ENCODE measurements around the gene ST3GAL3. TPM values are rescaled to one million over a fixed set of nuclear protein-coding genes. Genes with fewer than 3 reads are reported as not detected.

ST3GAL3 gene
- total RNA-seq, 1 experiment from 2014 or later: 8.3 TPM

- Histone ChIP-seq H3K9ac (ENCODE audit: extremely low read depth, insufficient read length, low read length) (no peak overlapping the region), H3K4me1 (ENCODE audit: insufficient read depth, low read length) (peaks cover 8% of the 10 kb centered on the region; the same call in 1 of the 2 replicates), H4K5ac (ENCODE audit: insufficient read length, low read depth, low read length) (no peak overlapping the region), H2AFZ (ENCODE audit: low read length) (no peak overlapping the region), H3K18ac (ENCODE audit: insufficient read length, low read depth, low read length) (no peak overlapping the region), H3K79me2 (ENCODE audit: insufficient read depth, low read length) (no peaks in the 10 kb centered on the region), H3K9me3 (ENCODE audit: control insufficient read depth, low read depth, low read length) (no peaks in the 10 kb centered on the region), H2BK15ac (ENCODE audit: low read depth, low read length) (no peak overlapping the region), H3K27ac (ENCODE audit: insufficient read length, low read depth, low read length) (no peak overlapping the region), H3K23me2 (ENCODE audit: insufficient read length, low read depth, low read length, poor library complexity, severe bottlenecking) (peaks cover 8% of the 10 kb centered on the region), H3K23ac (ENCODE audit: insufficient read length, low read depth, low read length) (no peak overlapping the region), H3K79me1 (ENCODE audit: insufficient read depth, low read depth, low read length, poor library complexity, severe bottlenecking) (no peaks in the 10 kb centered on the region), H3K4me2 (ENCODE audit: insufficient read depth, insufficient read length, low read length) (no peak overlapping the region), H4K20me1 (ENCODE audit: control insufficient read depth, insufficient read depth, insufficient read length) (no peaks in the 10 kb centered on the region), H3K14ac (ENCODE audit: insufficient read depth, low read length) (no peak overlapping the region), H4K91ac (ENCODE audit: insufficient read length, low read depth, low read length) (no peak overlapping the region), H3K4ac (ENCODE audit: low read depth, low read length) (no peak overlapping the region), H3K56ac (ENCODE audit: insufficient read length, low read depth, low read length) (no peak overlapping the region), H2BK120ac (ENCODE audit: low read depth, low read length, poor library complexity, severe bottlenecking) (no peak overlapping the region), H2BK20ac (ENCODE audit: low read depth, low read length, poor library complexity, severe bottlenecking) (no peak overlapping the region), H2BK12ac (ENCODE audit: insufficient read length, low read depth, low read length) (no peak overlapping the region), H3K27me3 (ENCODE audit: insufficient read depth, low read length) (no peaks in the 10 kb centered on the region), H2BK5ac (ENCODE audit: insufficient read length, low read length) (no peak overlapping the region), H4K8ac (replicated peaks; ENCODE audit: insufficient read length, low read depth, low read length) (no peak overlapping the region), H2AK5ac (ENCODE audit: insufficient read length, low read length) (no peak overlapping the region), H3T11ph (ENCODE audit: low read length) (no peak overlapping the region)
- Mint-ChIP-seq H3K27me3 (ENCODE audit: low read depth) (no peaks in the 10 kb centered on the region; the same call in none of the 2 replicates), H3K4me1 (peaks cover 44 to 48% of the 10 kb centered on the region in 2 experiments), H3K27ac (no peak overlapping the region), H3K9me3 (no peaks in the 10 kb centered on the region), H3K4me3 (no peak overlapping the region), H3K36me3 (ENCODE audit: insufficient read depth in 1 of 3, low read depth in 3 of 3) (peaks cover 0 to 6% (median 0%) of the 10 kb centered on the region in 3 experiments; a peak in 2 of 7 replicates)
- DNase-seq: no peak
- no peak for TF ChIP-seq CTCF (conservative IDR thresholded peaks at IDR 0.05)
- WGBS (ENCODE audit: extremely low coverage, insufficient read length, low lambda C conversion rate): no CpG with 5 or more reads among the region's 3 CpGs
These were observed 231.7 kb downstream of the ST3GAL3 start for GRCh38 chr1:43938892-43939587.
